GM19438 (cell line): ENCODE data around the gene SLC4A11.
"Not testable (repeated sequence)": the region's sequence is repeated elsewhere in the genome, so short reads cannot be mapped to it uniquely, and the experiment has no call there.

Source experiments
- ATAC-seq: cut with Tn5 transposase; IDR thresholded peaks from one replicate; pipeline ENCODE4 v1.9.1; 2021; ENCODE audit warnings: low read depth; ENCODE audit not compliant: unreplicated experiment

Gene SLC4A11

DNA sequence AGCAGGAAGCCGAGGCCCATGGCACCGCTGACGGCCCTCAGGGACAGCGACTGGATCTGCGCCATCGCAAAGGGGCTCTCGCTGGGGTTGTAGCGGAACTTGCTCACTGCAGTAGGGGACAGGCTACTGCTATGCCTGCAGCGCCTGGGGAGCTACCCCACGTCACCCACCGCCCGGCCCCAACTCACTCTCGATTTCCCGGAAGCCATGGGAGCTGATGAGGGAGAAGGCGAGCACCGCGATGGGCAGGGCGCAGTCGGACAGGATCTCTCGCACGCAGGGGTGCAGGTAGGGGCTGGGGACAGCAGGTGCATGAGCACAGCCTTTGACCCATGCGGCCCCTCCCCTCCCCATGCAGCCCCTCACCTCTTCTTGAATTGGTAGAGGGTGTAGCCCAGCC lies 9.8 kb downstream of the SLC4A11 start:
- ATAC-seq = no peak

DNA sequence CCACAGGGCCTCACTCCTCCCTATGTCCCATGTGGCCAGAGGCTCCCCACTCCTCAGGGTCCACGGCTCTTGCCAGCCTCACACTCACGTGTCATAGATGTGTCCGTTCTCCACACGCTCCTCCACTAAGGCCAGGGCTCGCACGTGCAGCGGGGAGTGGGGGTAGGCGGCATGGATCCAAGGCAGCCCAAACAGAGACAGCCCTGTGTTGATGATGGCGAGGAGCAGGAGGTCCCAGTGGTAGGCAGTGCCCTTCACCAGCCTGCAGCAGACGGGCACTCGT lies 10.3 kb downstream of the SLC4A11 start:
- ATAC-seq = no peak

DNA sequence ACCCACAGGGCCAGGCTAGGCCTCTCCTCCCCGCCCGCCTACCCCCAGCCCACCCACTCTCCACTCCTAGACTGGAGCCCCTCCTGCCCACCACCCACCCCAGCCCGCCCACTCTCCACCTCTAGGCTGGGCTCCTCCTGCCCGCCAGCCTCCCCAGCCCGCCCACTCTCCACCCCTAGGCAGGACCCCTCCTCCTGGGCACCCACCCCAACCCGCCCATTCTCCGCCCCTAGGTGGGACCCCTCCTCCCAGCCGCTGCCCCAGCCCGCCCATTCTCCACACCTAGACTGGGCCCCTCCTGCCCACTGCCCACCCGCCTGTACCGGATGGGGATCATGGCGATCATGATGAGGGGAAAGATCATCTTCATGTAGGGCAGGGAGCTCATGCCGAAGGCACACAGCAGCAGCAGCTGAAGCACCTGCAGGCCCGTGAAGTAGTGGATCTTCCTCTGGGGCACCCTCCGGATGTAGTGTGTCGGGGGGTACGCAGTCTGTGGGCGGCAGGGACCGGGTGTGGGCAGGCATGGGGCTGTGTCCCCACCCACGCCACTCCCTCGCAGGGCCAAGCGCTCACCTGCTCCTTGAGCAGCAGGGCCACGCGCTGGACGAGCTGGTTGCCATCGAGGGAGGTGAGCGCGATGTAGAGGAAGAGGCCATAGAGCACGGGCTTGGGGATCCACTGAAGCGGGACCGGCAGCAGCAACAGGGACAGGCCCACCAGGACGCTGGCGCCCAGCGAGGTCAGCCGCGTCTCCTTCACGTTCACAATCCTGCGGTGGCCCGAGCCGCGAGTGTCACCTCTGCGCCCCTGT lies 10.8 kb downstream of the SLC4A11 start:
- no peak for ATAC-seq

DNA sequence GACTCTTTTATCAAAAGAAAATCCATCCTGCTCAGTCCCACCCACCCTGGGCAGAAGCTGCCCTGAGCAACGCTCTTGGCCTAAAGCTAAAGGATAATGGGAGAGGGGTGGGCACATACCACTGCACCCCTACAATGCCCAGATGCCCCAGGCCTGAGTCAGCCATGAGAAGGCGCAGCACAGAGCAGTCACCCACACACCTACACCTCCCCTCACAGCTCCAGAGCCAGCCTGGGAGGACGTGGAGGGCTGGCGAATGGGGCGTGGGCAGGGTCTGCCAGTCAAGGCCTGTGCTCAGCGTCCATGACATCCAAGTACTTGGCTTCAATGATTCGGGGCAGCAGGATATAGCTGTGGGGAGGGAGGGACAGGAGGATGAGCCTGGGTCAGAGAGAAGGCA lies 11.5 kb downstream of the SLC4A11 start:
- ATAC-seq = no peak

DNA sequence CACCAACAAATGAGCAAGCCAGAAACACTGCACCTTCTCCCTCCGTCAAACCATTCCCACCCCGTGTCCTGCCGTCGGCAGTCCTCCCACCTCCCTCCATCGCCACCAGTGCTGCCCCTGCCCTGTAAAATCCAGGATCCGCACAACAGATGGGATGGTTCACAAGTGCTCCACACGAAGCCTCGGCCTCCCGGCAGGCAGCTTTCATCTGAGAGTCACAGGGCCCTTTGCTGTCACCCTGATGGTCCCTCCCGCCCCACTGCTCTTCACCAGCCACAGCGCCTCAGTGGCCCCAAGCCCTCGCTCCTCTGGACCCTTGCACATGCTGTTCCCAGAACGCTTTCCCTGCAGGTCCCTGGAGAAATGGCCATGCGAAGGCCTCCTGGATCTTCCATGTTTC lies 12.1 kb downstream of the SLC4A11 start:
- ATAC-seq = no peak

DNA sequence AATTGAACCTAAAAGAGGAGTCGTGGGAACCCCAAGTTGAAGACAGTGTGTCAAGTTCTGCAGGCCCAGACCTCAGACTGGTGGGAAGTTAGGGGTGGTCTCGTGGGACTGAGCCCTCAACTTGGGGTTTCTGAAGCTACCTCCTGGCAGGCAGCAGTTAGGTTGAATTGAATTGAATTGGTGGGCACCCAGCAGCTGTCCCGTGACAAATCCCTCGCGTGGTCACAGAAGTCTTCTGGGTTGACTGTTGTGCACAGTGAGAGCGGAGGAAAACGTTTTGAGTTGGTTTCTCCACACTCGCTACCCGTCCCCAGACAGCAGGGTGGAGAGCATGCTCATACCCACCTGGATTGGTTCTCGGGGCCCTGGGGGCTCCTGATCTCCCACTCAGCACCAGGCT lies 12.9 kb downstream of the SLC4A11 start:
- ATAC-seq = no peak

DNA sequence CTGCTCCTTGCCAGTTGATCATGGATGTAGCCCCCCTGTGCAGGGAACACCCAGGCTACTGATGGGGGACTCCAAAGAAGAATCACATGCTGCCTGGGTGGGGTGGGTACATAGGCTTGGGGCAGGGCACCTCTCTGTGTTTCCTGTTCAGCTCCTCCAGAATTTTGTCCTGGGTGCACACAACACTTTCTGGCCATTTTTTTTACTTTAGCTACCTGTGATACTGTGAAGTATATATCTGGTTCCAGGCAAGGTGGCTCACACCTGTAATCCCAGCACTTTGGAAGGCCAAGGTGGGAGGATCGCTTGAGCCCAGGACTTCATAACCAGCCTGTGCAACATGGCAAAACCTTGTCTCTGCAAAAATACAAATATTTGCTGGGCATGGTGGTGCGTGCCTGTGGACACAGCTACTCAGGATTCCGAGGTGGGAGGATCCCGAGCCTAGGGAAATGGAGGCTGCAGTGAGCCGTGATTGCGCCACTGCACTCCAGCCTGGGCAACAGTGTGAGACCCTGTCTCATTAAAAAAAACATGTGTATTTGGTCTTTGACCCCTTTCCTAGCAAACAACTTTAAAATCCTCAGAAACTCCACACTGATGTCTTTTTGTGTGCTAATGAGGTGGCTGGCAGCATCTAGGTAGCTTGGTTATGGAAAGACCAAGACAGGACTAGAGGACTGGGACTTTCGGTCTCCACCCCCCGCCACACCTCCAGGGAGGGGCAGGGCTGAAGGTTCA lies 14.1 kb downstream of the SLC4A11 start:
- no peak for ATAC-seq

DNA sequence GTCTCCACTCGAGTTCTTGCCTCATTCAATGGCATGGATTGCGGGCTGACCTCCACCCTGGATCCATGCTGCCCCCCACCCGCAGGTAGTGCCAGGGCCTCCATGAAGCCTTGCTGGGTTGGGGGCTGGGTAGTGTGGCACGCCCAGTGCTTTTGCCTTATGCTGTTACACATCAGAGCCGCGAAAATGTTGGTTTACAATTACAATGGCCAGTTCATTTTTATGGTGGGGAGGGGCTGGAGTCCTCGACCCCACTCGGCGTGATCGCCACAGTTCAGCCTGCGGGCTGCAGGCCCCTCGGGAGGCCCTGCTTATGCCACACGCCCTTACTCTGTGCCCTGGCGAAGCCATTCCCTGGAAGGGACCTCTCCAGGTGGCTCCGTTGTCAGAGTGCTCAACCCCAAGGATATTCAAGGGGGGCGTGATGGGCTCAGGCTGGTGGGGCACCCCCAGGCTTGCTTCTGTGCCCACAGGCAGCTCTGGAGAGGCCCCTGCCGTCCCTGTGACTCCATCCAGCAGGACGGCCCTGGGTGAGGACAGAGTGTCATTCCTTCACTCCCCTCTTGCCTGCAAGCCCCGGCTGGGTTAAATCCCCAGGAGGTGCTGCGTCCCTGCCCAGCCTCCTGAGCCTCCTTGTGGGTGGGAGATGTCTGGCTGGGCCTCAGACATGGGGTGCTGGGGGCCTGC lies 14.9 kb downstream of the SLC4A11 start:
- no peak for ATAC-seq

DNA sequence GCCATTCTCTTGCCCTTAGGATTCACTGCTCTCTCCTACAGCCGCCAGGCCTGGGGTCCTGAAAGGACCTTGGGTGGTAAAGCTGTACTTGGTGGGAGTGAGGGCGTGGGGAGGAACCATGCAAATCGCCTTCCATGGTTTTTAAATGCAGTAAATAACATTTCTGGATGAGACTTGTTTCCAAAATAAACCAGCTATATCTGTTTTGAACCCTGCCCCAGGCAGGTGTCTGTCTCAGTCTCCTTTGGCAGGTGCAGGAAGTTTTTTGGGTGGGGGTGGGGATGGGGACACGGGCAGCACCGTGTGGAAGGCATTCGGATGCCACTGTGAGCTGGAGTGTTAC lies 15.4 kb downstream of the SLC4A11 start:
- ATAC-seq = no peak

DNA sequence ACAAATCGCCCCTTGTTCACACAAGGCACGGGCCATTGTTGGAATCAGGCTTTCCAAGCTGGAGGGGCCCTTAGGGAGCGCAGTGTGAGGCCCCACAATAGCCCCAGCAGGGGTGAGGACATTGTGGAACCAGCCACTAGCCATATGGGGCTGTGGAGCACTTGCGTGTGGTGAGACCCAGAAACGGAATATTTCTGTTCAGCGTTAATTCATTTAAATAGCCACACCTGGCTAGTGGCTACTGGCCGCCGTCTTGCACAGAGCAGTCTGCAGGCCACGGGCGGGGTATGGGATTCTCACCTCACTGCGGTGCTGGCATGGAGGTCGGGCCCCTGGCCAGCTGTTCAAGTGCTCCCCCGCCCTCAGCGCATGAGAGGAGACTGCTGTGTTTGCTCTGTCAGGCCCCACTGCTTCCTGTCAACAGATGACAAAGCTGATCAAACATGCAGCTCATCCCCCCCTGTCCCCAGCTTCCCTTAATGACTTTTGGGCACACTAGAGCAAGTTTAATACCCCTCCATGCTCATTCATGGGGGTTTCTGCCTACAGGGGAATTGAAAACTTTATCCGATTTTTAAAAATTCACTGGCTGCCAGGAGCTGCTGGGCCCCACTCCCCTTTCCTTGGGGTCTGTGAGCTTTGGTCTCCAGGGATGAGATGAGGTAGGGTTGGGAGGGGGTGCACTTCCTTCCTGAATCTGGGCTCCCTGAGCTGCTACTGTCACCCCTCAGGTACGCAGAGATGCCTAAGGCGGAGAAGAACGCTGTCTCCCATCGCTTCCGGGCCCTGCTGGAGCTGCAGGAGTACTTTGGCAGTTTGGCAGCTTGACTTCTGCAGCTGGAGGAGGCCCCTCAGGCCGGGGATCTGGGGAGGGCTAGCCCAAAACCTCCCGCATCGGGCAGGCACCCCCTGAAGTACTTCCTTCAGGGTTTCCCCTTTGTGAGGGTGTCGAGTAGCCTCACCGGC lies 16.1 kb downstream of the SLC4A11 start:
- no peak for ATAC-seq

DNA sequence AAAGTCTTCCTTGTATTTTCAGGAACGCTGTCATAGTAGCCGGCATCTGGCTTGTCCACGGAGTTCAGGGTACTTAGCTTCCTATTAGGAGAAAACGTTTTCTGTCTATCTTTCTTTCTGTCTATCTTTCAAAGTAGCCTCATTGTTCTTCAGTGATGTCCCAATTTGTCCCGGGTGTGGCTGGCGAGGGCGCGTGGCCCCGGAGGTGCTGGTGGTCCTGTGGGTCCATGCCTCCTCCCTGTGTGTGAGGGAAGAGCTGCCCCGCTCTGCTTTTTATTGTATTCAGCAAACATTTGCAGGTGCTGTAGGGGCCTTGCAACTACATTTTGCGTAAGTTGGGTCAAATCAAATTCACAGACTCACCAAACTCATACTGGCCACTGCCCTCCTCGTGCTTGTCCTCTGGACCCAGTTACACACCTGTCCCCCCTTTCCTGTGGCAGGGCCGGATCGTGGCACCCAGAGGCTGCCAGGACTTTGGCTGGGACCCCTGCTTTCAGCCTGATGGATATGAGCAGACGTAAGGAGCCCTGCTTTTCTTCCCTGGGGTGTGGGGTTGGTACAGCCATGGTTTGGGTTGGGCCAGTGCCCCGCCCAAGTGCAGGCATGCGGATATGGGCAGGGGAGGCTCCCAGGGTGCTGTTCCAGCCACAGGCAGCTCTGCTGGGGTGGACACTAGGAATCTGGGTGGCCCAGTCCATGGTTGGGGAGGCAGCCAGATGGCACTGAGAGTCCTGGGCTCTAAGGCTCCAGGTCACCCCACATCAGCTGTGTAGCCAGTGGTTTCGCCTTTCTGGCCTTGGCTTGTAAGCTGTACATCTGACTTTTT lies 17.4 kb downstream of the SLC4A11 start:
- ATAC-seq = no peak

DNA sequence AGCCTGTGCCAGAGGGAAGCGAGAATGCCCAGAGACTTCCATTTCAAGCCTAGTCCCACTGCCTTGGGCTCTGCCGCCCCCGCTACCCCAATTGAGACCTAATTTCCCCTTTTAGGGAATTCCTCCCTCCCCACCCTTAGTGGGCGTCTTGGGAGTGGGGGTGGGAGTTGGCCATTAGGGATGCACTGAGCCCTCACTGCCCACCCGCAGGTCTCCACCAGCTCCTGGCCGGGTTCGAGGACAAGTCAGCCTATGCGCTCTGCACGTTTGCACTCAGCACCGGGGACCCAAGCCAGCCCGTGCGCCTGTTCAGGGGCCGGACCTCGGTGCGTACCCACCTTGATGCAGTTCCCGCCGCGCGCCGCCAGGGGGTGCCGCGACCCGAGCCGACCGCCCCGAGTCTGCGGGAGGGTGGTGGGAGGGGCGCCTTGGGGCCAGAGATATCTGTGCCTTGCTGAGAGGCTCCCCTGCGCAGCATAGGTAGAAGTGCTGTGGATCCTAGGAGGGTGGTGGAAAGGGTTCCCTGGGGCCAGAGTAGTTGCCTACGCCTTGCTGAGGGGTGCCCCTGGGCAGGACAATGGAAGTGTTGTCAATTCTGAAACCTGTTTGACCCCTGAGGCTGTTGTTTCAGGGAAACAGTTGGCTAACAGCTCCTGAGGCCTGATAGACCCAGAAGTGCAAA lies 20.5 kb downstream of the SLC4A11 start:
- peak; percentile 55 for ATAC-seq

DNA sequence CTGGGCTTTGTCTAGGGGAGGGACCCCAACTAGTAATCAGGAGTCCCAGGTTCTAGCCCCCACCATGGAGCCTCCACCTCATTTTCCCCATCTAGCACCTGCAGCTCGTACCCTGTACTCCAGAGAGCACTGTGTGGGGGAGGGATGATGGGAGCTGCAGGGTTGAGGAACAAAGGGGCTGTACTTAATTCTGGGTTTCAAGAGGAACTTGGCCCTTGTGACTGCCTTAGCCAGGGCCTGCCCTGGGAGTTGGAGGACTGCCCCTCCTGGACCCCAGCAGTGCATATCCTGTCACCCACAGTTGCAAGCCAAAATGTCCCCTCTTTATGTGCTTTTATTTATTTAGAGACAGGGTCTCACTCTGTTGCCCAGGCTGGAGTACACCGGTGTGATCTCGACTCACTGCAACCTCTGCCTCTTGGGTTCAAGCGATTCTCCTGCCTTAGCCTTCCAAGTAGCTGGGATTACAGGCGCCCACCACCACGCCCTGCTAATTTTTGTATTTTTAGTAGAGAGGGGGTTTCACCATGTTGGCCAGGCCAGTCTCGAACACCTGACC lies 23.6 kb downstream of the SLC4A11 start:
- not testable (repeated sequence) for ATAC-seq

DNA sequence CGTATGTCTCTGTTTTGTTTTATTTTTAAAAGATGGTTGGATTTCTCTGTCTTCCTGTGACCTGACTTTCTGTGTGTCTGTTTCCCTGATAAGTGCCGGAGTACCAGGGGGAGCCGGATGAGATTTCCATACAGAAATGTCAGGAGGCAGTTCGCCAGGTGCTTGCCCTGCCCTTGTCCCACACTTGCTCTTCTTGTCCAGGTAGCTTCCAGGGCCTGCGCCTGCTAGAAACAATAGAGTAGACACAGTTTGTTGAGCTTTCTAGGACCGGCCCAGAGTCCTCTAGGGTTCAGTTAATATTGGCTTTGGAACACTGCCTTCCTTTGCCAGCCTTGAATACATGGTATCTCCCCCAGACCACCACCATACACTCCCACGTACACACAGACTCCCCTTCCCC lies 25.8 kb downstream of the SLC4A11 start:
- no peak for ATAC-seq

DNA sequence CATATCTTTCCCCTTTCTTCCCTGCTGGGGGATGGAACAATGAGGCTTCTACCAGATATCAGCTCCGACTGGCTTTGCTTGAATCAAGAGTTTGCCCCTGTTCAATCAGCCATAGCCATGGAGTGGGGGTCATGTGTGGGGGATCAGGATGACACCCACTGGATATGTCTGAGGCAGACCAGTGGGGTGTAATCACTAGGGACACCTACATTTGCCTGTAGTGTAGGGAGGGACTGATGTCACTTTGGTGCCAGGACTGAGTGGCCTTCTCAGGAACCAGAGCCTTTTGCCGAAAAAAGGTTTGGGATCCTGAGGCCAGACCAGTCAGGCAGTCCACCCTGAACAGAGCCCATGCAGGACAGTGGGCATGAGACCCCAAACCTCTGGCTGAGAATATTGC lies 28.6 kb downstream of the SLC4A11 start:
- ATAC-seq = no peak

DNA sequence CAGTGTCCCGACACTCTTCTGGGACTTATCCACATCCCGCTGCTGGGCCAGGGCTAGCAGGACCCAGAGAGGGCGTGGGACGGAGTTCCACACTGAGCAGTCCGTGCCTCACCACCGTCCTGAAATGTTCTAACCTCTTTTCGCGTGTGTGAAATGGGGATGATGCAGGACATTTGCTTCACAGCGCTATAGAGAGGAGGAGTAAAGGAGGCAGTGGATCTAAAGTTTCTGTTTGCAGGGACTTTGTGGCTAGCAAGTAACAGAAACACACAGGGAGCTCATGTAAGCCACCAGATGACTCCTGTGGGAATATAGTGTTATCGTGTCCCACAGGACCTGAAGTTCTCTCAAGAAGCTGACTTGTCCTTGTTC lies 29.1 kb downstream of the SLC4A11 start:
- ATAC-seq = no peak

DNA sequence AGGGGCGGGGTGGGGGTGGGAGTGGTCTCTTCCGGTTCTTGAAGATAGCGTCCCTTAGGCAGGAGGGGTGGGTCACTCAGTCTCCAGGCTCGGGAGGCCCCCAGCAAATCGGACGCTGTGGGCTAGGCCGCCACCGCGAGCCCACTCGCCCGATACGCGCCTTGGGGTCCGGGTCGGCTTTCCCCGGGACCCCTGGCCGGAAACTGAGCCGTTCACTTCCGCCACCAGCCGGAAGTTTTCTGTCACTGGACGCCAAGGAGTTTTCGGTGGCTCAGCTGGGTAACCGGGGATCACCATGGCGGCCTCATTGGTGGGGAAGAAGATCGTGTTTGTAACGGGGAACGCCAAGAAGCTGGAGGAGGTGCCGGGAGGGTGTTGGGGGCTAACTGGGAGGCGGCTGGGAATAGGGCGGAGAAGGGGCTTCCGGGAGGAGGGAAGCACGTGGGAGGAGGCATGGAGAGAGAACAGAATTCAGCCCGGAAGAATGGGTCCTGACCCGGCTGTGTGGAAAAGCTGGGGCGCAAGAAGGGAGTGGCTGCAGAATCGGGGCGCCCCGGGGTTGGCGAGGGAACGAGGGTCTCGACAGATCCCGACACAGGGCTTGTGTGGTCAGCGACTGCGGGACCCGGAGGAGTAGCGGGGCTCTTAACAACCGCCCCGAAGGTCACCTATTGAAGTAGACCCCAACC lies 29.6 kb downstream of the SLC4A11 start, which contains the start of gene ITPA:
Gene ITPA, plus strand, starts transcription at position 242 of the 689 bp plus-strand sequence. Its CDS starts 54 bp downstream, at position 296.
- ATAC-seq = no peak

DNA sequence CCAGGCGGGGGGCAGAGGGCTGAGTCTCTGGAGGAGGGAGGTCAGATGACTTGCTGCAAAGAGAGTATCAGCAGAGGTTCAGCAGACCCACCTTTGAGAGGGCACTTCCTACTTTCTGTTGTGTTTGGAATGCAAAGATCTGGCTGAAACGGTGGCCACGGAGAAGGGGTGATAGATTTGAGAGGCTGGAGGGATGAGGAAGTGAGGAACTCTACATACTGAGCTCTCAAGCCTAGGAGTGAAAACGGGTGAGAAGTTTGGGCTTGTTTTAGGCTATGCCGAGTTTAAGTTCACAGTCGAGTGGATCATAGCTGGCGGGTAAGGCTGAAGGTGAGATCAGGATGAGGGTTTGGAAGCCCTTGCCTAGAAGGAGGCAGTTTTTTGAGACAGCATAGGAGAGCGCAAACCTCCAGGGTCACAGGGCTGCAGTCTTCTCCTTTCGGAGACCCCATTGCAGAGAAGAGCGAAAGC lies 30.2 kb downstream of the SLC4A11 start:
- ATAC-seq = no peak
